SK-N-SH (cell line): Measurements from ENCODE around the gene POLR2J. TPM values are rescaled to one million over a fixed set of nuclear protein-coding genes. Genes with fewer than 3 reads are reported as not detected.

ENCODE experiments used
- CTCF ChIA-PET: fragments of 300-600, 350-600 bp; formaldehyde crosslinking; extraction: SDS; loops from one replicate; lab custom pipeline; 2021; lab: Yijun Ruan, JAX
- POLR2A ChIA-PET: fragments of 350-600 bp; sonication (Branson Sonifier 250); formaldehyde crosslinking; extraction: SDS; loops from one replicate; lab custom pipeline; 2020; ENCODE audit warnings: antibody characterized with exemption, inconsistent platforms; lab: Yijun Ruan, JAX
- DNase-seq: peaks from one replicate; pipeline ENCODE4 v3.0.0; 2012
- H2AFZ ChIP-seq: fragments of 200-600 bp; sonication (generic); 2 replicates; pipeline ENCODE4 v1.8.1; 2016; ENCODE audit warnings: antibody characterized with exemption, mild to moderate bottlenecking, low read depth
- H3F3A ChIP-seq: fragments of 200-600 bp; sonication (generic); replicated peaks from 2 replicates; pipeline ENCODE3; 2016; ENCODE audit warnings: antibody characterized with exemption, mild to moderate bottlenecking; ENCODE audit not compliant: insufficient read depth
- H3K27ac ChIP-seq, 2 experiments: fragments of 200-500 bp in 1 of 2; fragments of 200-600 bp in 1 of 2; sonication (Bioruptor generic) in 1 of 2; sonication (generic), shearing (Covaris generic) in 1 of 2; 2 replicates each; pipeline versions ENCODE4 v1.5.1 to v1.6.1; 2014 to 2016; ENCODE audit warnings: low read depth in 2 of 2, inconsistent platforms in 1 of 2, low read length in 1 of 2, mild to moderate bottlenecking in 1 of 2, mixed read lengths in 1 of 2
- H3K27me3 ChIP-seq: fragments of 200-600 bp; sonication (generic), shearing (Covaris generic); 2 replicates; pipeline ENCODE4 v1.6.1; 2016; ENCODE audit warnings: mixed run types; ENCODE audit not compliant: insufficient read depth
- H3K36me3 ChIP-seq, 2 experiments: fragments of 200-500 bp in 1 of 2; fragments of 200-600 bp in 1 of 2; sonication (Bioruptor generic) in 1 of 2; sonication (generic) in 1 of 2; replicated peaks in 1 of 2; 2 replicates each; pipeline versions ENCODE3 to v1.5.1; 2014 to 2016; ENCODE audit warnings: low read length in 1 of 2, mild to moderate bottlenecking in 1 of 2; ENCODE audit not compliant: insufficient read depth in 2 of 2, control insufficient read depth in 1 of 2
- H3K4me1 ChIP-seq, 2 experiments: fragments of 200-500 bp in 1 of 2; fragments of 200-600 bp in 1 of 2; sonication (Bioruptor generic) in 1 of 2; sonication (generic), shearing (Covaris generic) in 1 of 2; 2 replicates each; pipeline versions ENCODE4 v1.5.1 to v1.6.1; 2014 to 2016; ENCODE audit warnings: low read depth in 1 of 2, low read length in 1 of 2, mixed run types in 1 of 2; ENCODE audit not compliant: insufficient read depth in 2 of 2, control insufficient read depth in 1 of 2
- H3K4me2 ChIP-seq: fragments of 200-600 bp; sonication (generic), shearing (Covaris generic); 2 replicates; pipeline ENCODE4 v1.6.1; 2017; ENCODE audit warnings: mixed run types
- H3K4me3 ChIP-seq, 2 experiments: fragments of 200-500 bp in 1 of 2; fragments of 200-600 bp in 1 of 2; sonication (Bioruptor generic) in 1 of 2; sonication (generic), shearing (Covaris generic) in 1 of 2; 2 replicates each; pipeline versions ENCODE4 v1.5.1 to v1.8.1; 2014 to 2016; ENCODE audit warnings: low read depth in 2 of 2, inconsistent platforms in 1 of 2, low read length in 1 of 2, mild to moderate bottlenecking in 1 of 2, mixed read lengths in 1 of 2, moderate library complexity in 1 of 2
- H3K79me2 ChIP-seq: fragments of 200-600 bp; sonication (generic); 2 replicates; pipeline ENCODE4 v1.8.1; 2017; ENCODE audit warnings: mild to moderate bottlenecking; ENCODE audit not compliant: insufficient read depth
- H3K9ac ChIP-seq: fragments of 200-600 bp; sonication (generic); 2 replicates; pipeline ENCODE4 v1.6.1; 2017; ENCODE audit warnings: mixed run types
- H3K9me2 ChIP-seq: fragments of 200-600 bp; sonication (generic); 2 replicates; pipeline ENCODE4 v1.6.1; 2017; ENCODE audit warnings: mixed run types
- H3K9me3 ChIP-seq: fragments of 200-600 bp; sonication (generic); 2 replicates; pipeline ENCODE4 v1.6.1; 2017; ENCODE audit warnings: mixed run types, mild to moderate bottlenecking, moderate library complexity
- H4K20me1 ChIP-seq: fragments of 200-600 bp; sonication (generic); 2 replicates; pipeline ENCODE4 v1.6.1; 2017; ENCODE audit warnings: mild to moderate bottlenecking, mixed run types; ENCODE audit not compliant: insufficient read depth
- FOXJ3 ChIP-seq: sonication (generic); formaldehyde crosslinking; IDR thresholded peaks from 2 replicates; pipeline ENCODE4 v1.5.1; 2020; ENCODE audit warnings: mild to moderate bottlenecking, missing genetic modification reagents
- FOXM1 ChIP-seq: IDR thresholded peaks from 2 replicates; pipeline ENCODE4 v1.4.0; 2012; ENCODE audit warnings: low read depth, mild to moderate bottlenecking
- GATA2 ChIP-seq: sonication (generic); formaldehyde crosslinking; IDR thresholded peaks from 2 replicates; pipeline ENCODE4 v1.5.0; 2020; ENCODE audit warnings: mild to moderate bottlenecking, missing genetic modification reagents
- JUND ChIP-seq: IDR thresholded peaks from 2 replicates; pipeline ENCODE4 v1.4.0; 2012
- MXI1 ChIP-seq: IDR thresholded peaks from 2 replicates; pipeline ENCODE4 v1.6.1; 2012; ENCODE audit warnings: mild to moderate bottlenecking, low read depth, low read length, improper control_type of control experiment
- NRF1 ChIP-seq: IDR thresholded peaks from 2 replicates; pipeline ENCODE4 v1.6.1; 2012; ENCODE audit warnings: low read depth, mild to moderate bottlenecking, low read length
- PBX3 ChIP-seq: IDR thresholded peaks from 2 replicates; pipeline ENCODE4; 2012
- RCOR1 ChIP-seq: fragments of 150-350 bp; IDR thresholded peaks from 2 replicates; pipeline ENCODE4 v1.6.1; 2017; ENCODE audit warnings: antibody characterized with exemption, low read length
- REST ChIP-seq: IDR thresholded peaks from 2 replicates; pipeline ENCODE4 v1.6.1; 2012; ENCODE audit warnings: mild to moderate bottlenecking, low read depth, low read length, moderate library complexity
- RFX5 ChIP-seq: IDR thresholded peaks from 2 replicates; pipeline ENCODE4 v1.6.1; 2012; ENCODE audit warnings: mild to moderate bottlenecking, improper control_type of control experiment, low read length
- TAF1 ChIP-seq: IDR thresholded peaks from 2 replicates; pipeline ENCODE4 v1.6.1; 2012; ENCODE audit warnings: low read depth, mild to moderate bottlenecking, low read length, moderate library complexity, borderline replicate concordance
- USF1 ChIP-seq: IDR thresholded peaks from 2 replicates; pipeline ENCODE4 v1.4.0; 2012; ENCODE audit warnings: low read depth, borderline replicate concordance
- WGBS: methylation state at CpG from one replicate; pipeline ENCODE4 v1.1.6; 2017; ENCODE audit warnings: low lambda C conversion rate; 5-methylcytosine and 5-hydroxymethylcytosine counted together
- polyA plus RNA-seq, 3 experiments: library from polyadenylated mRNA; depleted of rRNA; stranded (reverse); fragments of >200 nt; gene quantifications; 2 replicates each; pipeline ENCODE4 v1.2.3, GENCODE V29; 2012

POLR2J gene
- polyA plus RNA-seq, 1 of the 3 experiments (the other 2 are of a cell fraction): 299 TPM

- no peaks in the 10 kb centered on the region for H3K9me2 ChIP-seq
- peaks cover 12% of the 10 kb centered on the region for H3F3A ChIP-seq
- no peaks in the 10 kb centered on the region for H3K9me3 ChIP-seq
- no peaks in the 10 kb centered on the region; a peak in 1 of 4 replicates for H3K4me1 ChIP-seq
- H3K4me3 ChIP-seq: no peak overlapping the region
- ChIA-PET POLR2A (no interaction called here), CTCF (interaction anchor here (1.1 to 1.4 kb wide), 3 partner anchors 14 to 36 kb away, joined by 3 to 4 read pairs (median 4); no protein-coding TSS in a partner anchor)
- no peak overlapping the region for H3K9ac ChIP-seq
- no peaks in the 10 kb centered on the region for H3K79me2 ChIP-seq
- no peak overlapping the region for H3K27ac ChIP-seq
- DNase-seq: no peak
- no peaks in the 10 kb centered on the region for H3K27me3 ChIP-seq
- no peaks in the 10 kb centered on the region for H4K20me1 ChIP-seq
- 99% methylated on average over 5 of the region's 5 CpGs for WGBS
- no peak overlapping the region for H2AFZ ChIP-seq
- H3K4me2 ChIP-seq: no peak overlapping the region
- TF ChIP-seq REST (no peak), PBX3 (no peak), USF1 (no peak), RCOR1 (no peak), TAF1 (no peak), NRF1 (no peak), MXI1 (no peak), GATA2 (no peak), FOXJ3 (CRISPR knock-in tag) (no peak), FOXM1 (no peak), JUND (no peak), RFX5 (no peak)
- peaks cover 22 to 25% of the 10 kb centered on the region in 2 experiments for H3K36me3 ChIP-seq
These were observed 51.7 kb downstream of the POLR2J start for GRCh38 chr7:102427019-102427405.
